Activated CD4-positive, alpha-beta T cell treated with anti-CD3 and anti-CD28 coated beads, Interleukin-2, Interleukin-4, amounts not matched to agents 100 ng/mL and 50 ng/mL, durations not matched to agents 16 hours and 8 hours (primary cell): ENCODE data around the gene PDE4D.
"Not testable (repeated sequence)": the region's sequence is repeated elsewhere in the genome, so short reads cannot be mapped to it uniquely, and the experiment has no call there.

ENCODE experiments used
- DNase-seq: peaks from one replicate; pipeline ENCODE4 v3.0.0-alpha.2; 2020; ENCODE audit warnings: low spot score

PDE4D gene

GRCh38 chr5:59001716-59002115 is 891.8 kb downstream of the PDE4D start:
- DNase-seq = no peak

- no peak for DNase-seq
Measured at GRCh38 chr5:59001154-59001553, 892.4 kb downstream of the PDE4D start.

- no peak for DNase-seq
Measured at GRCh38 chr5:59000211-59000610, 893.3 kb downstream of the PDE4D start.

- no peak for DNase-seq
Measured at GRCh38 chr5:58999804-59000203, 893.7 kb downstream of the PDE4D start.

DNA sequence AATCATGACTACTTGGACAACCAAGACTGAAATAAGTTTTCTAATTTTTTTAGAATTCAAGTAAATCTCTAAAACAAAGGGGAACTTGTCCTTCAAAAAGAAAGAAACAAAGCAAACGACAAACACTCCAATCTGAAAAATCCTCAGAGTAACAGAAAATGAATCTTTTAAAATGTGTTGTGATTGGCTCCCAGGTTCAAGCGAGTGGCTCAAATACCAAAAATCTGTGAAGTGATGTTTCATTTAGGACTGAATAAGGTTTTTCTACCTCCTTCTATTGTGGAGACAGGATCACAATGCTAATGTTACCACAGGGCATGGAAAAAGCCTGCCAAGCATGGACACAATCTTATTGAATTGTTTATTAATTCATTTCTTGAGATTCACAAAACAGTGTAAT is 895.0 kb downstream of the PDE4D start:
- no peak for DNase-seq

DNA sequence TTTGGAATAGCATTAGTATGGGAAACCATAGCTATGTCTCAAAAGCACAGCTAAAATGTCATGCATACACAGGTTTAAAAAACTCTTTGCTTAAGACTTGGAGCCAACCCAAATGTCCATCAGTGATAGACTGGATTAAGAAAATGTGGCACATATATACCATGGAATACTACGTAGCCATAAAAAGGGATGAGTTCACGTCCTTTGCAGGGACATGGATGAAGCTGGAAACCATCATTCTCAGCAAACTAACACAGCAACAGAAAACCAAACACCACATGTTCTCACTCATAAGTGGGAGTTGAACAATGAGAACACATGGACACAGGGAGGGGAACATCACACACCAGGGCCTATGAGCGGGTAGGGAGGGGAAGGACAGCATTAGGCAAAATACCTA is 897.7 kb downstream of the PDE4D start:
- DNase-seq = not testable (repeated sequence)

GRCh38 chr5:58993461-58993860 is 900.1 kb downstream of the PDE4D start:
- DNase-seq = no peak

GRCh38 chr5:58988938-58989337 is 904.6 kb downstream of the PDE4D start:
- no peak for DNase-seq

DNA sequence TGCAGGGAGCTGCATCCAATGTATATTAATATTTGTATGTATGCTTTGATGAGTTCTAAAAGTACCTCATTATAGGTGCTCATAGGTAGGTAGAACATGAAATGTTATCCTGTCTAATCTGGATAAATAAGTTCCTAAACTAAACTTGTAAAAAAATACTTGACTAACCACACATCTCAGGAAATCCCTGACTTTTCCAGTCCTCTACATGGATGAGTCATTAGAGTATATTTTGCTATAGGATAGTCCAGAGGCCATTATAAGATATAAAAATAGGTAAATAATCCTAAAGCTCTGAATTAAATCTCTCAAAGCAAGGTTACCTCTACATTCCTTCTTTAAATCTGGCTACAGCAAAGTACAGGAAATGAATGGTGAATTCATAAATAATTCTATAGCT is 906.3 kb downstream of the PDE4D start:
- DNase-seq = no peak

DNA sequence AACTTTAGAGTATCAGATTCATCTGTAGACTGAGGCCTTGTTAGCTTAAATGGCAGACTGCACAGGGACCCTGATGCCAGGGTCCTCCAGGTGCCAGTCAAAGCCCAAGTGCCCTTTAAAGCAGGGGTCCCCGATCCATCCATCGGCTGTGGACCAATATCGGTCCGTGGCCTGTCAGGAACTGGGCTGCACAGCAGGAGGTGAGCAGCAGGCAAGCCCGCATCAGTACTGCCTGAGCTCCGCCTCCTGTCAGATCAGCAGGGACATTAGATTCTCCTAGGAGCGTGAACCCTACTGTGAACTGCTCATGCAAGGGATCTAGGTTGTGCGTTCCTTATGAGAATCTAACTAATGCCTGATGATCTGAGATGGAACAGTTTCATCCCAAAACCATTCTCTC is 907.2 kb downstream of the PDE4D start:
- DNase-seq = no peak

- DNase-seq = no peak
Measured at GRCh38 chr5:58985759-58986158, 907.8 kb downstream of the PDE4D start.

DNA sequence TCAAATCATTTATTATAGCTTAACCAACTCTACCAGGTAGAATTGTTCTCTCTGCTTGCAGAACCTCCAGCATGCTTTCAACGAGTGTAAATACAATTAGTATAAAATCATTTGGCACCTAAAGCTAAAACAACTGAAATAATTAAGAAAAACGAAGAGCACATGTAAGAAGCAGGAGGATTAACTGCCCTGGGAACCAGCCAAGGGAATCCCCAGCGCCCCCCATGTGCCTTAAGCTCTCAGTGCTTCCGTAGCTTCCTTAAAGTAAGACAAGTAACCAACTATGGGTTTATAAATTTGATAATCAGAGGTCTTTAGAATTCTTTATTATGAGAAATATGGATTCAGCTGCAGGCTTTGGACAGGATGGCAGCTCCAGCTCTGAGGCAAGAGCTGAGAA is 908.2 kb downstream of the PDE4D start:
- DNase-seq = no peak

DNA sequence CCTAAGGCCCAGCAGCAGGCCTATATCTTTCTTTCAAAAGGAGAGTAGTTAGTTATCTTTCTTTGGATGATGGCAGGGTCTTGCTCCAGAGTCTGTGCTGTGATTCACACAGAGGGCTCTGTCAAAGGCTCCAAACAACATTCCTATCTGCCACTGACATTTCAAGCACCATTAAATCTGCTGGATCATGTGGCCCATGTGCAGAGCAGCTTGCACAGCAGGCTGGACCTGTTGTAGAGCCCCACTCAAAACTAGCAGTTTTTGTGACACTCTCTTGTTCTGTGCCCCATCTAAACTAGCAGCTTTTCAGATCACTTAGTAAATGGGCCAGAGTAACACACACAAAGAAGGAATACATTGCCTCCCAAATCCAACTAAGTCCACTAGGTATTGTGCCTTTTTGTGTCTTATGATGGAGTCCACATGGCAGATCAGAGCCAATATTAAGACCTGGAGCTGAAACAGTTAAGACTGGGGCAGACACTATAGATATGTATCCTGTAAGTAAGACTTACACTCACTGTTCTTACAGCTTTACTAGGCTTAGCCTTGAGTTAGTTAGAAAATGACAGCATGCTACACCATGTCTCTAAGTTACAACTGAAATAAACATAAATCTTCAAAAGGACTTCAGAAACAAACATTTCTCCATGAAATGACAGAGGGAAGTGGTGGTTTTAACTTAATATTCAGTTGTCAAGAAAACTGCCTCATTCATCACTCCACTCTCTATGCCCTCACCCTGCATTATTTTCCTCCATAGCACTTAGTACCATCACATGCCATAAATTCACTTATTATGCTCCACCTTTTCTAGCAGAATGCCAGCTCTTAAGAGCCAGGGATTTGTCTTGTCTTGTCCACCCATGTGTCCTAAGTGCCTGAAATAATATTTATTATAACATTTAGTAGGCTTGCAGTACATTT is 909.7 kb downstream of the PDE4D start:
- DNase-seq = no peak

- DNase-seq = no peak
Measured at GRCh38 chr5:58980890-58981289, 912.6 kb downstream of the PDE4D start.

GRCh38 chr5:58979090-58979489 is 914.4 kb downstream of the PDE4D start:
- DNase-seq = no peak

GRCh38 chr5:58974601-58975000 is 918.9 kb downstream of the PDE4D start:
- DNase-seq = no peak

DNA sequence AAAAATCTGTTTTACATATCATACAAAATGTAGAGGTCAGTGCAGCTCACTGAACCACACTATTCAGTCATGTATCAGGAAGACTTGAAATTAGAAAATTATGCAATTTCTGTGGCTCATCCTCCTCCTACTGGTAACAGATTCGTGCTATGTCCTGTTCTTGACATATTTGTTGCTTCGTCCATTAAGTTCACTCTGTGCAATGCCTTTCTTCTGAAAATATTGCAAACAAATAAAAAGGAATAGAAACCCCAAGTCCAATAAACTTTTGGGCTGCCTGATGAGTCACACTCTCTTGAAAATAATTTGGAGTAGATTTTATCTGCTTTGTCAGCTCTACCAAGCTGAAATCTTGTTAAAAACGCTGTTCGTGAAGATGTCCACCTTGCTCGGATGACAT is 919.4 kb downstream of the PDE4D start:
- no peak for DNase-seq

DNA sequence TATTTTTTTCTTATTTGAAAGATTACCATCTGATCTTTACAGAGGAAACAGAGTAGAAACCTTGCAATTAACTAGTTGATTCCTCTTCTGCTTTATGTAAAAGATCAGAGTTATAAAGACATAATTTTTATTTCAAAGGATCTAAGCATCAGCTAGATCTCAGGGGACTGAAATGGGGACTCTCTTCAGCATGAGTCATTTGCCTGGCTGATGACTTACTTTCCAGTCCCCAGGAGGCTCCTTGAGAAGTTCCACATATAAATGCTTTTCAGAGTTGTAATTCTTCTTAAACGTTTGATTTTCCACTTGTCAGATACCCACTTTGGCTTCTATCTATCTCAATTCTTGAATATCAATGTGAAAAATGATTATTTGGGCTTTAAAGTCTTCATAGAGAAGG is 921.2 kb downstream of the PDE4D start:
- no peak for DNase-seq

GRCh38 chr5:58970766-58971165 is 922.8 kb downstream of the PDE4D start:
- no peak for DNase-seq

DNA sequence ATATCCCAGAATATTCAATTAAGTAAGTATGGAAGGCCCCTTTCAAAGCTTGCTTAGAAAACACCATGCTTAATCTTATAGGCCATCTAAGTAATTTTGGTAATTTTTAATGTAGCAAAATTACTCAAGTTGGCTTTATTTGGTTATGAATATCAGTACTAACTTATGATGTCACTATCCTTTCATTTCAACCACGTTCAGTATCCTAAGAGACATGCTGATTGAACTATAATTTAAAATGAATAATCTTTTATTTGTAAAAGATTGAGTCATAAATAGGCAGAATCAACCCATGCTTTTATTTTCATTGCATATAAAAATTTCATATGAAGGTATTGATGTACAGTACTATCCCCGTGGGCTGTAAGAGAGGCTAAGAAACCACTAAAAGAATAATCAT is 923.7 kb downstream of the PDE4D start:
- no peak for DNase-seq

GRCh38 chr5:58969253-58969652 is 924.3 kb downstream of the PDE4D start:
- no peak for DNase-seq

DNA sequence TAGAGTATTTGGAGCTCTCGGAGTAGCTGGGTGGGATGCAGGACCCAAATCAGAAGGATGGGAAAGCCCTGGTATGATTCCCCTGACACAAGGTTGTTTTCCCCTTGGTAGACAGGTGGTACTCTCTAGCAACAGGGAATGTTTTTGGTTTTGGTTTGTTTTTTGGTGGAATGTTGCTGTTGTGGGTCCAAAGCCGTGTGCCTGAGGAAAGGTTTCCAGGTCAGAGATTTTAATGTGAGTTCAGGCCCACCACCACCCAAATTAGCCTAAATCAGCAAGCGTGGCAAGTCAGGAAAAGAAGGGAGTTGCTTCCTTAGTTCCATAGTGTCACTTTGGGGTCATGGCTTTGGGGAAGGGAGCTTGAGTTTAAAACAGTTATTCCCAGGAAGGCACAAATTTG is 925.2 kb downstream of the PDE4D start:
- no peak for DNase-seq

DNA sequence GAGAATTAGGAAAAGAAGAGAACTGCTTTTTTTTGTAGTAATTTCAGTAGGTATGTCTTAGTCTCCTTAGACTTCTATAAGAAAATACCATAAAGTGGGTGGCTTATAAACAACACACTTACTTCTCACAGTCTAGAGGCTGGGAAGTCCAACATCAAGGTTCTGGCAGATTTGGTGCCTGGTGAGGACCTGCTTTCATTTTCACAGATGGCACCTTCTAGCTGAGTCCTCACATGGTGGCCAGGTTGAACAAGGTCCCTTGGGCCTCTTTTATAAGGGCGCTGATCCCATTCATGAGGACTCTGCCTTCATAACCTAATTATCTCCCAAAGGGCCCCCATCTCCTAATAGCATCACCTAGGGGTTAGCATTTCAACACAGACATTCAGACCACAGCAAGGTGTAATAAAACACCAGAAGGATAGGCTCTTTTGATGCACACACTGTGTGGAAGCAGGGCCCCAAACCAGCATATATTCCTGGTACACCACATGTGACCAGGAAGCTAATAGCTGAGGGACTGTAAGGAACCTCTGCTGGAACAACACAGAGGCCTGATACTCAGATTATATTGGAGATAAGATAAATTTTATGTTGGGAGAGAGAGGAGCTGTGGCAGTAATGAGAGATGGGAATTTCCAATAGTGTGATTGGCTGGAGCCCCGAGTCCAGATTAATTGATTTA is 925.8 kb downstream of the PDE4D start:
- no peak for DNase-seq
